Upper lobe of left lung (tissue), 4 donors: ENCODE measurements around the gene MAST4.

ENCODE experiments used
- POLR2A ChIP-seq, 4 donors: fragments of 450-650 bp; IDR thresholded peaks; one replicate each; pipeline ENCODE4 v1.5.1; 2016 to 2017; ENCODE audit warnings: antibody characterized with exemption in 4 of 4, mild to moderate bottlenecking in 2 of 4
- POLR2AphosphoS5 ChIP-seq, 2 donors: sonication (generic); formaldehyde crosslinking; IDR thresholded peaks; one replicate each; pipeline ENCODE4 v1.5.1; 2017; ENCODE audit warnings: antibody characterized with exemption in 2 of 2
- TF ChIP-seq, protein P1 (sequence below), 6 experiments: fragments of 450-650 bp in 4 of 6; fragments of 200-600 bp in 2 of 6; sonication (generic) in 2 of 6; IDR thresholded peaks; one replicate each; pipeline ENCODE4 v1.5.1; 2016 to 2019; ENCODE audit warnings: antibody characterized with exemption in 6 of 6

DNA sequence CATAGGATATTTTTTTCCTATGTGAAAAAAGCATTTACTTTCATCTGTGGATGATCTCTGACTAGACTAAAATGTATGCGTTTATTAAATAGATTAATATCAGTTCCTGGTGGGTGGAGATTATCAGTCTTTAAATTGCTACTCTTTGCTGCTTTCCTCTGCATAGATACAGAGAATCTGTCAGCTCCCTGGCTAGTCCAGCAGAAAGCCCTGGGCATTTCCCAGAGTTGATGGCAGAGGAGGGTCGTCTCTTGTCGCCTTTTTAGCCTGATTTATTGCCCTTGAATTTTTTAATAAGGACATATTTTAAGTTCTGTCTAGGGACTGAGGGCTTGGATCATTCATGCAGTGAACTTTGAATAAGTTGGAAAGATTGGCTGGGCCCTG, 434.9 kb downstream of the MAST4 start:
- TF ChIP-seq POLR2A (IDR thresholded peaks at IDR 0.05), result no peak
- no peak for TF ChIP-seq POLR2AphosphoS5 (IDR thresholded peaks at IDR 0.05)
- TF ChIP-seq, protein P1, sequence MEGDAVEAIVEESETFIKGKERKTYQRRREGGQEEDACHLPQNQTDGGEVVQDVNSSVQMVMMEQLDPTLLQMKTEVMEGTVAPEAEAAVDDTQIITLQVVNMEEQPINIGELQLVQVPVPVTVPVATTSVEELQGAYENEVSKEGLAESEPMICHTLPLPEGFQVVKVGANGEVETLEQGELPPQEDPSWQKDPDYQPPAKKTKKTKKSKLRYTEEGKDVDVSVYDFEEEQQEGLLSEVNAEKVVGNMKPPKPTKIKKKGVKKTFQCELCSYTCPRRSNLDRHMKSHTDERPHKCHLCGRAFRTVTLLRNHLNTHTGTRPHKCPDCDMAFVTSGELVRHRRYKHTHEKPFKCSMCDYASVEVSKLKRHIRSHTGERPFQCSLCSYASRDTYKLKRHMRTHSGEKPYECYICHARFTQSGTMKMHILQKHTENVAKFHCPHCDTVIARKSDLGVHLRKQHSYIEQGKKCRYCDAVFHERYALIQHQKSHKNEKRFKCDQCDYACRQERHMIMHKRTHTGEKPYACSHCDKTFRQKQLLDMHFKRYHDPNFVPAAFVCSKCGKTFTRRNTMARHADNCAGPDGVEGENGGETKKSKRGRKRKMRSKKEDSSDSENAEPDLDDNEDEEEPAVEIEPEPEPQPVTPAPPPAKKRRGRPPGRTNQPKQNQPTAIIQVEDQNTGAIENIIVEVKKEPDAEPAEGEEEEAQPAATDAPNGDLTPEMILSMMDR (IDR thresholded peaks at IDR 0.05), result no peak
